ENCODE measurements around the gene MRPL38.

Gene MRPL38

GRCh38 chr17:75902406-75902805 is 2.3 kb downstream of the MRPL38 start:
- no peak for DNase-seq
- Mint-ChIP-seq H3K36me3 (ENCODE audit: low read depth) (peaks cover 18% of the 10 kb centered on the region), H3K4me1 (peaks cover 11% of the 10 kb centered on the region), H3K27me3 (ENCODE audit: low read depth, poor library complexity) (no peaks in the 10 kb centered on the region), H3K27ac (no peak overlapping the region), H3K4me3 (no peak overlapping the region), H3K9me3 (no peaks in the 10 kb centered on the region)
- TF ChIP-seq, protein P1, sequence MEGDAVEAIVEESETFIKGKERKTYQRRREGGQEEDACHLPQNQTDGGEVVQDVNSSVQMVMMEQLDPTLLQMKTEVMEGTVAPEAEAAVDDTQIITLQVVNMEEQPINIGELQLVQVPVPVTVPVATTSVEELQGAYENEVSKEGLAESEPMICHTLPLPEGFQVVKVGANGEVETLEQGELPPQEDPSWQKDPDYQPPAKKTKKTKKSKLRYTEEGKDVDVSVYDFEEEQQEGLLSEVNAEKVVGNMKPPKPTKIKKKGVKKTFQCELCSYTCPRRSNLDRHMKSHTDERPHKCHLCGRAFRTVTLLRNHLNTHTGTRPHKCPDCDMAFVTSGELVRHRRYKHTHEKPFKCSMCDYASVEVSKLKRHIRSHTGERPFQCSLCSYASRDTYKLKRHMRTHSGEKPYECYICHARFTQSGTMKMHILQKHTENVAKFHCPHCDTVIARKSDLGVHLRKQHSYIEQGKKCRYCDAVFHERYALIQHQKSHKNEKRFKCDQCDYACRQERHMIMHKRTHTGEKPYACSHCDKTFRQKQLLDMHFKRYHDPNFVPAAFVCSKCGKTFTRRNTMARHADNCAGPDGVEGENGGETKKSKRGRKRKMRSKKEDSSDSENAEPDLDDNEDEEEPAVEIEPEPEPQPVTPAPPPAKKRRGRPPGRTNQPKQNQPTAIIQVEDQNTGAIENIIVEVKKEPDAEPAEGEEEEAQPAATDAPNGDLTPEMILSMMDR (IDR thresholded peaks at IDR 0.05), result no peak

- Mint-ChIP-seq H3K9me3 (no peaks in the 10 kb centered on the region), H3K27me3 (ENCODE audit: low read depth, poor library complexity) (no peaks in the 10 kb centered on the region), H3K27ac (no peak overlapping the region), H3K36me3 (ENCODE audit: low read depth) (peaks cover 18% of the 10 kb centered on the region), H3K4me3 (no peak overlapping the region), H3K4me1 (peaks cover 14% of the 10 kb centered on the region)
- no peak for DNase-seq
- TF ChIP-seq, protein P1 (IDR thresholded peaks at IDR 0.05), result no peak
These were observed 3.0 kb downstream of the MRPL38 start for GRCh38 chr17:75901727-75902126.

DNA sequence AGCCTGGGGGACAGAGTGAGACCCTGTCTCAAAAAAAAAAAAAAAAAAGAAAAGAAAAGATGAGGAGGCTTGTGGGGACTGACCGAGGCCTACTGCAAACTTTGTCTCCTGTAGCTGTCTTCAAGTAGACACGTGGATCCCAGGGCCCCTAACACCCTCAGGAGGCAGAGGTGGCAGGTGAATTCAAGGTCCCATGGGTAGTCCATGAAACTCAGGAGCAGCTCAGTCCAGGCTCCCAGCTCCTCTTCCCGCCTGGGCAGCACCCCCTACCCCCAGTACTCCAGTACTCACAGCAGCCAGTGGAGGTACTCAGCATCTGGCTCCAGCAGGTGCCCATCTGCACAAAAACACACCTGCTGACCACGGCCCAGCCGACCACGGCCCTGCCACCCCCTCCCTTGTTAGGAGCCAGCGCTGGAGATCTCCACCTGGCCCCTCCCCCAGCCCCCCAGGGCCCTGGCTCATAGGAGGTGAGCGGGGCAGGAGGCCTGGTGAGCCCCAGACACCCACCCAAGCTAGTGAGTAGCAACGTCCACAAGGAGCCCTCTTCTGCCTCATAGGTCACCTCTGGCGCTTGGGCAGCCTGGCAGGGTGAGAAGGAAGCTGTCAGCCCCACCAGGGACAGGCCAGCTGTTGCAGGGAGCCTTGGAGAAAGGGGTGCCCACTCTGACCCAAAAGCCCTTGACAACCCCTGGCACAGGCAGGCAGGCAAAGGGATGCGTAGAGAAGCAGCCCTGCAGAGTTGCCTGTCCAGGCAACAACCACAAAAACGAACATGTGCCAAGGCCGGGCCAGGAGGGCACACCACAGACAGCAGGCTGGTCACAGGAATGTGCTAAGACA is 3.8 kb downstream of the MRPL38 start:
- no peak overlapping the region for H3K4me3 Mint-ChIP-seq
- peaks cover 14% of the 10 kb centered on the region for H3K4me1 Mint-ChIP-seq
- no peaks in the 10 kb centered on the region for H3K9me3 Mint-ChIP-seq
- DNase-seq, result no peak
- H3K36me3 Mint-ChIP-seq (ENCODE audit: low read depth), result peaks cover 18% of the 10 kb centered on the region
- no peak overlapping the region for H3K27ac Mint-ChIP-seq
- H3K27me3 Mint-ChIP-seq (ENCODE audit: low read depth, poor library complexity), result no peaks in the 10 kb centered on the region
- TF ChIP-seq, protein P1 (IDR thresholded peaks at IDR 0.05), result no peak

GRCh38 chr17:75899767-75900468 is 4.8 kb downstream of the MRPL38 start:
- no peak overlapping the region for H3K27ac Mint-ChIP-seq
- H3K4me3 Mint-ChIP-seq, result no peak overlapping the region
- peaks cover 18% of the 10 kb centered on the region for H3K36me3 Mint-ChIP-seq (ENCODE audit: low read depth)
- peaks cover 23% of the 10 kb centered on the region for H3K4me1 Mint-ChIP-seq
- TF ChIP-seq, protein P1 (IDR thresholded peaks at IDR 0.05), result no peak
- no peak for DNase-seq
- no peaks in the 10 kb centered on the region for H3K9me3 Mint-ChIP-seq
- no peaks in the 10 kb centered on the region for H3K27me3 Mint-ChIP-seq (ENCODE audit: low read depth, poor library complexity)

GRCh38 chr17:75899353-75899752 is 5.3 kb downstream of the MRPL38 start:
- TF ChIP-seq, protein P1 (IDR thresholded peaks at IDR 0.05), result no peak
- no peak for DNase-seq
- Mint-ChIP-seq H3K27me3 (ENCODE audit: low read depth, poor library complexity) (peaks cover 2% of the 10 kb centered on the region), H3K4me1 (peaks cover 27% of the 10 kb centered on the region), H3K27ac (no peak overlapping the region), H3K9me3 (no peaks in the 10 kb centered on the region), H3K36me3 (ENCODE audit: low read depth) (peaks cover 18% of the 10 kb centered on the region), H3K4me3 (no peak overlapping the region)

Data from nephron progenitor cell (in vitro differentiated cells).